Measurements from ENCODE around the gene ARHGEF17.

ARHGEF17 gene

GRCh38 chr11:73260127-73260457 is 48.0 kb upstream of the ARHGEF17 start:
- Histone ChIP-seq H3K36me3 (replicated peaks; ENCODE audit: insufficient read depth, low read length) (no peaks in the 10 kb centered on the region), H3K79me2 (ENCODE audit: low read length) (no peaks in the 10 kb centered on the region), H3K9me3 (replicated peaks; ENCODE audit: insufficient read depth, low read length) (no peaks in the 10 kb centered on the region), H3K4me1 (ENCODE audit: low read length) (no peaks in the 10 kb centered on the region), H4K20me1 (ENCODE audit: insufficient read depth, low read length) (no peaks in the 10 kb centered on the region), H3K27me3 (replicated peaks; ENCODE audit: insufficient read depth, low read length) (no peaks in the 10 kb centered on the region), H3K27ac (ENCODE audit: low read length) (no peak overlapping the region), H3F3A (ENCODE audit: insufficient read depth, low read length) (no peaks in the 10 kb centered on the region), H3K9ac (ENCODE audit: low read length) (no peak overlapping the region), H3K4me2 (ENCODE audit: low read depth, low read length) (no peak overlapping the region), H3K4me3 (ENCODE audit: low read length) (no peak overlapping the region), H3K9me2 (replicated peaks; ENCODE audit: insufficient read depth, low read length) (no peaks in the 10 kb centered on the region), H2AFZ (ENCODE audit: low read length) (no peak overlapping the region)
- TF ChIP-seq EZH2 (optimal IDR thresholded peaks at IDR 0.05; ENCODE audit: low read depth, low read length) (no peak), EZH2phosphoT487 (IDR thresholded peaks at IDR 0.05; ENCODE audit: low read length) (no peak), CTCF (IDR thresholded peaks at IDR 0.05; ENCODE audit: low read length) (no peak)
- DNase-seq = no peak

- Histone ChIP-seq H3K9me3 (replicated peaks; ENCODE audit: insufficient read depth, low read length) (no peaks in the 10 kb centered on the region), H3K9ac (ENCODE audit: low read length) (no peak overlapping the region), H3K9me2 (replicated peaks; ENCODE audit: insufficient read depth, low read length) (no peaks in the 10 kb centered on the region), H3K27ac (ENCODE audit: low read length) (no peak overlapping the region), H3K79me2 (ENCODE audit: low read length) (no peaks in the 10 kb centered on the region), H3F3A (ENCODE audit: insufficient read depth, low read length) (no peaks in the 10 kb centered on the region), H3K4me3 (ENCODE audit: low read length) (no peak overlapping the region), H3K27me3 (replicated peaks; ENCODE audit: insufficient read depth, low read length) (no peaks in the 10 kb centered on the region), H4K20me1 (ENCODE audit: insufficient read depth, low read length) (no peaks in the 10 kb centered on the region), H2AFZ (ENCODE audit: low read length) (no peak overlapping the region), H3K36me3 (replicated peaks; ENCODE audit: insufficient read depth, low read length) (no peaks in the 10 kb centered on the region), H3K4me1 (ENCODE audit: low read length) (no peaks in the 10 kb centered on the region), H3K4me2 (ENCODE audit: low read depth, low read length) (no peak overlapping the region)
- no peak for TF ChIP-seq EZH2phosphoT487 (IDR thresholded peaks at IDR 0.05; ENCODE audit: low read length)
- no peak for TF ChIP-seq CTCF (IDR thresholded peaks at IDR 0.05; ENCODE audit: low read length)
- TF ChIP-seq EZH2 (optimal IDR thresholded peaks at IDR 0.05; ENCODE audit: low read depth, low read length) = no peak
- no peak for DNase-seq
Observed at GRCh38 chr11:73262851-73263495, 45.1 kb upstream of the ARHGEF17 start.

GRCh38 chr11:73263640-73264039 is 44.4 kb upstream of the ARHGEF17 start:
- H3K9ac ChIP-seq (ENCODE audit: low read length) = no peak overlapping the region
- no peaks in the 10 kb centered on the region for H3K9me2 ChIP-seq (replicated peaks; ENCODE audit: insufficient read depth, low read length)
- H4K20me1 ChIP-seq (ENCODE audit: insufficient read depth, low read length) = no peaks in the 10 kb centered on the region
- no peaks in the 10 kb centered on the region for H3K9me3 ChIP-seq (replicated peaks; ENCODE audit: insufficient read depth, low read length)
- H3K79me2 ChIP-seq (ENCODE audit: low read length) = no peaks in the 10 kb centered on the region
- H3F3A ChIP-seq (ENCODE audit: insufficient read depth, low read length) = no peaks in the 10 kb centered on the region
- no peaks in the 10 kb centered on the region for H3K4me1 ChIP-seq (ENCODE audit: low read length)
- no peak overlapping the region for H3K4me3 ChIP-seq (ENCODE audit: low read length)
- no peaks in the 10 kb centered on the region for H3K36me3 ChIP-seq (replicated peaks; ENCODE audit: insufficient read depth, low read length)
- H3K4me2 ChIP-seq (ENCODE audit: low read depth, low read length) = no peak overlapping the region
- H3K27ac ChIP-seq (ENCODE audit: low read length) = no peak overlapping the region
- H2AFZ ChIP-seq (ENCODE audit: low read length) = no peak overlapping the region
- H3K27me3 ChIP-seq (replicated peaks; ENCODE audit: insufficient read depth, low read length) = no peaks in the 10 kb centered on the region
- DNase-seq = no peak
- no peak for TF ChIP-seq EZH2 (optimal IDR thresholded peaks at IDR 0.05; ENCODE audit: low read depth, low read length)
- no peak for TF ChIP-seq EZH2phosphoT487 (IDR thresholded peaks at IDR 0.05; ENCODE audit: low read length)
- no peak for TF ChIP-seq CTCF (IDR thresholded peaks at IDR 0.05; ENCODE audit: low read length)

Measured in MM.1S (cell line).